ENCODE measurements around the gene NLK.

Gene NLK

GRCh38 chr17:28113269-28113668, 70.8 kb downstream of the NLK start:
- no peak for DNase-seq (ENCODE audit: low read depth)

DNA sequence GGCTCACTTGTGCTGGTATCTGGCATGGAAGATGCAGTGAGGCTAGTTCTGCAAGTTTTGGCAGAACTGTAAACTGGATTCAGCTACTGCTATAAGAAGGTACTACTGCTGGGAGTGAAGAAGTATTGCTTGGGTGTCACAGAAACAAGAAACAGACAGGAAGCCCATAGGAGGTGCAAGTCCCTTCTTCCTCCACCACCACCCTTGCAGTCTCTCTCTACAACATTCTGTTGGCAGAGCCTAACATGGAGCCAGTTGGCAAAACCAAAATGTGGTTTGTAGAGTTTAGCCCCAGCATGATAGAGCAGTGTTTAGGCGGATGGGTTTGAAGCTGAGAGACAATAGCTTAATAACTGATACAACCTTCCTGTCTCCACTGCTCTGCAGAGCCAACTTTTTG, 72.6 kb downstream of the NLK start:
- no peak for DNase-seq (ENCODE audit: low read depth)

- no peak for DNase-seq (ENCODE audit: low read depth)
Measured at GRCh38 chr17:28117304-28117703, 74.8 kb downstream of the NLK start.

GRCh38 chr17:28118362-28118761, 75.9 kb downstream of the NLK start:
- no peak for DNase-seq (ENCODE audit: low read depth)

DNA sequence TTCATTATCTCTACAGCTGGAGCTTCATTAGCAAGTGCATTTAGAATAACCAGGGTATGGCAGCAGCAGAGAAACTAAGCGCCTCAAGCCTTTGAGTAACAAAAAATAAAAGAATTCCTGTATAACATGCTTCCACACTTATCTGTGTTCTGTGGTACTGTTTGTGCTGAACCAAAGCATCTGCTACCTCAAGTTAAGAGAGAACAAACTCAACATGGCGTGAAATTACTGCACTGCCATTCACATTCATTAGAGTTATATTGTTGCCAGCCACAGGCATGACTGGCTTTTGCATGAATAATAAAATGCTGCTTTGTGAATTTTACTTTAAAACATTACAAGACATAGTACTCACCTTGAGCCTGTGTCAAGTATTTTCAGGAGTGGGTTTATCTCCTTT, 76.6 kb downstream of the NLK start:
- DNase-seq (ENCODE audit: low read depth) = no peak

GRCh38 chr17:28119560-28119959, 77.1 kb downstream of the NLK start:
- DNase-seq (ENCODE audit: low read depth) = no peak

DNA sequence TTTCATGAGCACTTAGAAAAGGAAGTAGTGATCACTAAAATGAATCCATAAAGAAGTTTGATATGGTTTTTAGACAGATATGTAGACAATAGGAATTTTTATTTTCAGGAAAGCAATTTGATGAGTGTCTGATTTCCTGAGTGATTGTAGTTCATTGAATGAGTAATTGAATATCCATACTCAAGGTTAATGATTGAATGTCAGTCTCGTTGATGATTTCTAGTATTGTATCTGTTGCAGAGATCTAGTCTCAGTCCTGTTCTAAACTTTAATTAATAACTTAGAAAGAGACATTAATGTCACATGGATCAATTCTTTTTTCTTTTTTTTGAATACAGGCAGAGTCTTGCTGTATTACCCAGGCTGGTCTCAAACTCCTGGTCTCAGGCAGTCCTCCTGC, 78.3 kb downstream of the NLK start:
- DNase-seq (ENCODE audit: low read depth) = no peak

- DNase-seq (ENCODE audit: low read depth) = no peak
Measured at GRCh38 chr17:28124962-28125361, 82.5 kb downstream of the NLK start.

GRCh38 chr17:28125526-28126378, 83.3 kb downstream of the NLK start:
- no peak for DNase-seq (ENCODE audit: low read depth)

GRCh38 chr17:28127196-28127595, 84.7 kb downstream of the NLK start:
- DNase-seq (ENCODE audit: low read depth) = no peak

- DNase-seq (ENCODE audit: low read depth) = no peak
Measured at GRCh38 chr17:28128779-28129178, 86.3 kb downstream of the NLK start.

DNA sequence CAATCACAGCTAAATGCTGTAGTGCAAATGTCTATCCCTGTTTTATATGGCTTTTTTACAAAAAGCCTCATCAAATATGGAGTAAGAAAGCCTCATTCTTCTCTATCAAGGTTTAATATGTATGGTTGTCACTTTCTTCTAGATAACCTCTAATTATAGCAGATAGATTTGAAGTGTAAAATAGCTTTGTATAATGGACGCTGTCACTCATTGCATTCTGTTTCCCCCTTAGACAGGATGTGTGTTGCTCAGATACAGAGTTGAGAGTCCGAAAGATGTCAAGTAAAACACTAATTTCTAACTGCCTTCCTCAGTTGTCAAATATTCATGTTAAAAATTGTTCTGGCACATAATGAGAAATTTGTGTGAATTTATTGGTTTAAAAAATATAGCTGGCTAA, 88.0 kb downstream of the NLK start:
- DNase-seq (ENCODE audit: low read depth) = no peak

GRCh38 chr17:28131599-28131998, 89.1 kb downstream of the NLK start:
- DNase-seq (ENCODE audit: low read depth) = no peak

DNA sequence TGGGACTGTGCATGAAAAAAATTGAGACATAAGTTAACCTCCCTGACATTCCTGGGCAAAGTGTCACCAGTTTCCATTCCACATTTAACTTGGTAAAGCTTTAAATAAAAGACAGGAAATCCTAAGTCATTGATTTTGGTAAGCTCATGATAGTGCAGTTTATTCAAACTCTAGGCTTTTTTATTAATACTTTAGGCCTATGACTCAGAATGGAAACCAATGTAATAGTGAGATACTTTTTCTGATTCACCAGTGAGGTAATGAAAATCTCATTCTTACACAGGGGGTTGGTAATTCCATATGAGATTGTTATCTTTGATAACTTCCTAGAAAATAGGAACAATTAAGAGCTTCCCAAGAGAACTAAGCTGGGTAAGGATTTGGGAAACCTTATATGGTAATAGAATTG, 91.1 kb downstream of the NLK start:
- DNase-seq (ENCODE audit: low read depth) = no peak

DNA sequence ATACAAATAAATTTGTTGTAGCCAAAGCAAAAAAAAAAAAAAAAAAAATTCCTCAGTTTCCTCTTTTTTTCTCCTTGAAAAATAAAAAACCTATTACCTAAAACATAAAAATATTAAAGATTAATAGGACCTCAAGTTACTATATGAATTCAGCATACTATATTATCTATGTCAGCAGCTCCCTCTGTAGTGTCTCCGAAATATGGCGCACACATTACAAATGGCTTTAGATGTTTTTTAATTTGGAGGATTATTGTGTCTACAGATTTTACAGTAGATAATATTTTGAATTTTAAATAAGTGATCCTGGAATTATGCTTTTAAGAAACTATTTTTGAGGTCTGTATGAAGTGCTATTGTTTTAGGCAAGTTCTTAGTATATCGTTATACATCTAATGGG, 94.4 kb downstream of the NLK start:
- DNase-seq (ENCODE audit: low read depth) = no peak

DNA sequence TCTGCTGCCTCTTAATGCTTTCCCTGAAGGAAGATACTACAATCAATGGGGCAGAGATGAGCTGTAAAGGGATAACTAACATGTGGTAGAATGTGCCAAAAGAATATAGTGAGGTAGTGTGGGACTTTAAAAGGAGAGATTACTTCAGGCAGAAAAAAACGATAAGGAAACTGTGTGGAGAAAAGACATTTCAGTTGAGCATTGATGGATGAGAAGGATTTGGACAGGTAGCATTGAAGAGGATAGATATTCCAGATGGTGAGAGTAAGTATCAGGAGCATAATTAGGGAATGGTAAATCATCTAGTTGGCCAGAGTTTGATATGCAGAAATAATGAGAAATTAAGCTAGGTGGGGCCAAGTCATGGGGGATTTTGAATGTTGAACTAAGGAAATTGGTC, 97.3 kb downstream of the NLK start:
- DNase-seq (ENCODE audit: low read depth) = no peak

DNA sequence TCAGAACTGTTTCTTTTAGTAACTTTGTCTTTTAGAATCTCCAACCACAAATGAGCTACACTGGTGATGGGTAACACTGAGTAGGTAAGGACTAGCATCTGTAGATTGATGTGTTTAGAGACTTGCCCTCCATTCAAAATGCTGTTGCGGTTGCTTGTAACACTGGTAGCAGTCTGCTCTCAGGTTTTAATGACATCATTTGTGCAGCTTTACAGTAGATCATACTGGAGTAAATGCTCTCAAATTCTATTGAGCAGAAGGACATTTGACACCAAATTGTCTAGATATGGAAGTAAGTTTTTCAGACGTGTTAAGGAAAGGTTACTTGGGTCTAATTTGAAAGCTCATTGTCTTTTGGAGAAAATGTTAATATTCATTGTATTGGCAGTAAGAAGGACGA, 98.8 kb downstream of the NLK start:
- DNase-seq (ENCODE audit: low read depth) = no peak

DNA sequence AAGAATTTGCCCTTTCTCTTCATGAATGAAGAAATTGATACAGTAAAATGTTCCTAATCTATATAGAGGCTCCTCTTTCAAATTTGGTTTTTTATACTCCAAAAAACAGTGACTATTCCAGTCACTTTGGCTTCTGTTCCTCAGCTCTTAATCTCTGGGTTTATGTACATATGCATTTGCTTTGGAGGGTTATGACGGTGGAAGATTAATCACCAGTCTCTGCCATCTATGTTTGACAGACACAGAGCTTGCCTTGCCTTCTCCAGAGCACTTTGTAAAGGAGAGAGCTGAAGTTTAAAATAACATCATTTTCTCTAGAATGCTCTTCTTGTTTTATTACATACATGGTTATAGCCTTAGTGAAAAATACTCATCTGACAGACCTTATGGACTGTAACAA, 99.3 kb downstream of the NLK start:
- DNase-seq (ENCODE audit: low read depth) = no peak

GRCh38 chr17:28142305-28142704, 99.8 kb downstream of the NLK start:
- no peak for DNase-seq (ENCODE audit: low read depth)

GRCh38 chr17:28144019-28144418, 101.5 kb downstream of the NLK start:
- no peak for DNase-seq (ENCODE audit: low read depth)

DNA sequence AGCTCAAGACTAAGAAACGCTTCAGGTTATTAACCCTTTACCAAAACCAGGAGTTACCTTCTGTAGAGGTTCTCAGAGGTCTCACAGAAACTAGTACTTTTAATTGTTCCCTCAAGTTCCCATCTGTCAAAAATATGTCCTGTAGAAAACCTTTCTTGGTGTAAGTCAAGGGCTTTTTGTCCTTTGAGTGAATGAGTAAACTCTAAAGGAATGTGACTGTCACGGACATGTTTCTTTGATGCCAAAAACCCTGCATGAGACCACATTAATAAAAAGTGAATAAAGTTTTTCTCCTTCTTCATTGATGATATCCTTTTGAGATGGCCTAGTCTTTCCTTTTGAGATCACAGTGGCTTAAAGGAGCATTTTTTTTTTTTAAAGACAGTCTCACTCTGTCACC, 102.9 kb downstream of the NLK start:
- no peak for DNase-seq (ENCODE audit: low read depth)

- no peak for DNase-seq (ENCODE audit: low read depth)
Measured at GRCh38 chr17:28147017-28147416, 104.5 kb downstream of the NLK start.

GRCh38 chr17:28151001-28151400, 108.5 kb downstream of the NLK start:
- no peak for DNase-seq (ENCODE audit: low read depth)

DNA sequence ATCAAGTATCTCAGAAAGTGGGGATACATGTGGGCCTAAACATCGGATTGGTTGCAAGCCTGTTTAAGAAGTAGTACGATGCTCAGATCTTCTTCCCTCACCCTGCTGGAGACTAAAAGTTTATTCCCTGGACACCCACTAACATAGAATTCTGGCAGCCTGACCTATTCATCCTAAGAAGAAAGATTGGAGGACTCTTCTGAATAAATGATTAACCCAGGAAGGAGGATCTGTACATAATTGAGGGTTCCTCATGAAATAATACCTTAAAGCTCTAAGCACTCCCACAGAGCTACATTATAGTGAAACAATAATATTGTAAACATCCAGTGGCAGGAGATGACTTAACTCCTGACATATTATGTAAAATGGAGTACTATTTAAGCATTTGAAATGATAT, 111.7 kb downstream of the NLK start:
- DNase-seq (ENCODE audit: low read depth) = no peak
